NT2/D1 (cell line): ENCODE data around the gene BTRC.

ENCODE experiments used
- SUZ12 ChIP-seq: IDR thresholded peaks from 2 replicates; pipeline ENCODE4 v1.6.1; 2011; ENCODE audit not compliant: insufficient read length, insufficient read depth; ENCODE audit errors: extremely low read depth
- YY1 ChIP-seq: IDR thresholded peaks from 2 replicates; pipeline ENCODE4 v1.6.1; 2011; ENCODE audit not compliant: insufficient read length, insufficient read depth
- ZNF274 ChIP-seq: IDR thresholded peaks from 2 replicates; pipeline ENCODE4 v1.6.1; 2011; ENCODE audit warnings: mild to moderate bottlenecking, low read depth, low read length

DNA sequence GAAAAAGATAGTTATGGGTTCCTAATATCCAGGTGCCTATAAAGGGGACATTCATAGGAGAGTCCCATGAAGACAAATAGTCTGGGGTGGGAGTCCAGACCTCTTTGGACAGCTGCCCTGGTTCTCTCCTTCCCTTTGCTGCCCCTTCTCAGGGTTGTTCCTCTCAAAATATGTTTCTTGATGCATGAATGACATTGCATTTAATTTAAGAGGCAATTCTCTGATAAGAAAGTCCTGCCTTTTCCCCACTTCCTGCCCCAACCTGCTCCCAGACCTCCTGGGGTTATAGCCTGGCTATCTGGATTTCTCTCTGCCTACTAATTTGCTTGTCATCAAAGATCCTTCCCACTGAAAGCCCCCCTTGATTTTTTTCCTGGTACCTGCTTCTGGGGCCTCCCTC lies 12.5 kb upstream of the BTRC start:
- no peak for TF ChIP-seq ZNF274
- no peak for TF ChIP-seq SUZ12
- no peak for TF ChIP-seq YY1
